Activated T-helper 9 cell treated with anti-CD3 and anti-CD28 coated beads, Interleukin-2, amount 50 U/mL, for 16 hours (primary cell): ENCODE results near the gene GP5.

ENCODE experiments used
- DNase-seq: peaks from one replicate; pipeline ENCODE4 v3.0.0-alpha.2; 2020; ENCODE audit warnings: low read depth

The GP5 gene, protein sequence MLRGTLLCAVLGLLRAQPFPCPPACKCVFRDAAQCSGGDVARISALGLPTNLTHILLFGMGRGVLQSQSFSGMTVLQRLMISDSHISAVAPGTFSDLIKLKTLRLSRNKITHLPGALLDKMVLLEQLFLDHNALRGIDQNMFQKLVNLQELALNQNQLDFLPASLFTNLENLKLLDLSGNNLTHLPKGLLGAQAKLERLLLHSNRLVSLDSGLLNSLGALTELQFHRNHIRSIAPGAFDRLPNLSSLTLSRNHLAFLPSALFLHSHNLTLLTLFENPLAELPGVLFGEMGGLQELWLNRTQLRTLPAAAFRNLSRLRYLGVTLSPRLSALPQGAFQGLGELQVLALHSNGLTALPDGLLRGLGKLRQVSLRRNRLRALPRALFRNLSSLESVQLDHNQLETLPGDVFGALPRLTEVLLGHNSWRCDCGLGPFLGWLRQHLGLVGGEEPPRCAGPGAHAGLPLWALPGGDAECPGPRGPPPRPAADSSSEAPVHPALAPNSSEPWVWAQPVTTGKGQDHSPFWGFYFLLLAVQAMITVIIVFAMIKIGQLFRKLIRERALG

DNA sequence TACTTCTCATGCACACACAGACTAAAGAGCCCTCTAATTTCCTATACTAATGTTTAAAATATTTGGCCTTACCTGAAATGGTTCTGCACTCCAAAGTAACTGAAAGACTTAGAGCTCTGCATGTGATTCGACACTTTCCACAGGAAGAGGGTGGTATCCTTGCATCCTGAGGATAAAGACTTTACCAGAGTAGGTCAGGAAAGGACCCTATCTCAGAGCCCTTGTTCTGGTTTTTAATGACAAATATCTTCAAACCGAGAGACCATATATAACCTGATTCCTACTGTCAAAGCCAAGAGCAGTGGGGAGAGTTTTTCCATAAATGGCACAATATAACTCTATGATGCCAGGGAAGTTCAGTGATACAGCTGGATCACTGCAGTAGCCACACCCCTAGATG is at the start of gene GP5:
Gene GP5, minus strand, starts transcription at position 101 of the 400 bp plus-strand sequence. CDS start 984 bp downstream, outside the sequence.
- DNase-seq = no peak

DNA sequence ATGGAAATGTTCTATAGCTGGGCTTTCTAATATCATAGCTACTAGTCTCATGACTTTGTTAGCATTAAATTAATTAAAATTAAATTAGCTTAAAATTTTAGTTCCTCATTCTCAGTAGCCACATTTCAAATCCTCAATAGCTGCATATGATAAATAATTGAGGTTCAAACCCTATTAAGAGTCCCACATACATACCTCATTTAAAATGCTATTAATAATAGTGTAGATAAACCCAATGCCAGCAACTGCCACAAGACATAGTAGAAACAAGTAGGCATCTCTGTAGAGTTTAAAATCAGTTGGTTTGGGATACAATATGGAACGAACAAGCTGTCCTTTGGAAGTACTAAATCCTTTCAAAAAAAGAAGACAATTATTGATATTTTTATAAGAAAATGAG is 48.6 kb upstream of the GP5 start:
- DNase-seq = no peak

DNA sequence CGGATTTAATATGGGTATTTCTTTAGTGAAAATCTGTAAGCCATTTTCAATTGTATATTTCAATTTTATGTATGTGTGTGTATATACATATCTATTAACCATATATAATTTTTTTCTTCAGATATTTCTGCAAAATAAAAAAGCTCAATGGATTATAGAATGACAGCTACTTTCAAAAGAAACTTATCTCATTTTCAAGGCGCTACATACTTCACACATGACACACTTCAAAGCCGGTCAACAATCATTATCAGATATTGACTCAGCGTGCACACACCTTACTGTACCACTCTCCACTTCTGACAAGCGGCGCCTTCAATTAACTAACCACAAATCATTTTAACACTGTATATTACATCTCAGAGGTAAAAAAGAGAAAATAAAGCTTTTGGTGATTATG is 48.1 kb upstream of the GP5 start:
- DNase-seq = no peak

DNA sequence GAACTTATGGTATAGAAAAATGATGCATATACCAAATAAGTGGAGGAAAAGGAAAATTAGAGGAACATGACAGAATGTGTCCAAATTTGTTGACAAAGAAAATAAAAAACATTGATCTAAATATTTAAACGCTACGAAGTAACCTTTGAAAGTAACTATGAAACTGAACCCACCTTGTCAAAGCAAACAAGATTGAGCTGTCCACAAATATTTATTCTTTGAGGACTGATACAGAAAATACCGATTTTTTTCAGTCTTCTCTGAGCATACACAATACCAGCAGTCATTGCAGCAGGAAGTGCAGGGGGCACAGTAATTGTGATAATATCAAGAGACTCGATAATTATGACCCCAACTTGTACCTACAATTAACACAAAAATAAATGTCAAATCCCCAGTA is 47.7 kb upstream of the GP5 start:
- DNase-seq = no peak

DNA sequence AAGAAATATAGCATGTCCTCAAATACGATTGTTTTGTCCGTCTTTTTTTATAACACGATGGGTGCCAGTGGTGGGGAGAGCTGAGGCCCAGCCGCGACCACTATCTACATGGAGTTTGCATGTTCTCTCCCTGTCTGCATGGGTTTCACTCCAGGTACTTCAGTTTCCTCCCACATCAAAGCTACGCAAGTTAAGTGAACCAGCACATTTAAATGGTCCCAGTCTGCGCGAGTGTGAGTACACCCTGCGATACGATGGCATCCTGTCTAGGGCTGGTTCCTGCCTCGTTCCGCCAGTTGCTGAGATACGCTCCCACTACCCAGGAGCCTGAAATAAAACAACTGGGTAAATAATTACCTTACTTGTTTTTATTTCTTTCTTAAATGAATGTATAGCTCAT is 47.1 kb upstream of the GP5 start:
- DNase-seq = no peak

DNA sequence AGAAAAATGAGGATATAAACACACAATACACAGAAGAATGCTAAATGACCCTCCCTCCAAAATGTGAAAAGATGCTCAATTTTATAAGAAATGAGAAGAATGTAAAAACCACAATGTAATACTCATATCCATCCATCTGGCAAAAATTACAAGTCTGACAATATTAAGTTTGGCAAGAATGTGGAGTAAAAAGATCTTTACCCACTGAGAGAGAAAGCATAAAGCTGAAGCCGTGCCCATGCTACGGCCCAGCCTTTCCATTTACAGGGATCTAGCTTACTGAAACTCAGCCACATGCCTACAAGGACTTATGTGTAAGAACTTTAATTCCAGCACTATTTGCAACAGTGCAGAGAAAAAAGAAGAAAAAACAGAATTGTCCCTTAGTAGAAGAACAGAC is 44.8 kb upstream of the GP5 start:
- DNase-seq = no peak

DNA sequence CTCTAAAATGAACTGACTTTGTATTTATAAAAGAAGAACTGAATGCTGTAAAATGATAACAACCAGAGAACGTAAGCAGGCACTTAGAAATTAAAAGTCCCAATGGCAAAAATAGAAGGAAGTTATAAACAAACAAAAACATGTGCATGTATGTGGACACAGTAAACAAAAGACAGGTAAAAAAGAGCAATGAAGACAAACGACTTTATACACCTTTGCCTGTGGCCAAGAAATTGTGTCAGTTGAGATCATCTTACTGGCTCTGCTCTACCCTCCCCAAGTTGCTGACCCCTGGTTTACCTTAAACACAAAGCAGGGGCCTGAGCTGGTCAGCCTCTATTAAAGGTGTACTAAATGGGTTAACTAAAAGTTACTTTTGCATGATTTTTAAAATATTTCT is 41.7 kb upstream of the GP5 start:
- no peak for DNase-seq

DNA sequence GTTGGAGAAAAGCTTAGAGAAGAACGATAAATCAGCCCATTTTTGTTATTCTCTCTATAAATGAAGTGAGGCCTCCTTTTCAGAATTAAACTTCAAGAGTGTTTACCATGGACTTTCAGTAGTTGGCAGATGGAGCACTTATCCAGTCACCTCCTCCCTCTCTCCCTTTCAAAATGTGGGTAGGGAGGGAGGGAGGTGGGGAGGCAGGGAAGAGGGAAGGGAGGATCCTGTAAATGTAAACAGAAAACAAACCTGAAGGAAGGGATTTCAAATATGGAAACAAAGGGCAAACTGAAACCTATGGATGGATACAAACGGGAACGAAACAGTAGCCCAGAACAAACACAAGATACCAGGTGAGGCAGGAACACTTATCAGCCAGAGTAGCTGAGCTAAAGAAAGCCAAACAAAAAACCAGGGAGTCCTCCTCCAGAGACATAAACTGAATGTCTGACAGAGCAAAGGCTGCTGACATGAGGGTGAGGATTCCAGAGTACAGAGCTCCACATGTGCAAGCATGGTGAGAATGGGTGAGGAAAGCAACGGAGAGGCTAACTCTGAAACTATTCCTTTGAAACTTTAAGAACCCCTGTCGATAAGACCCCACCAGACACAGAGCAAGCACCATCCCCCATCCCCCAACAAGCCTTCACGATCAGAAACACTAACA is 41.0 kb upstream of the GP5 start:
- DNase-seq = no peak

DNA sequence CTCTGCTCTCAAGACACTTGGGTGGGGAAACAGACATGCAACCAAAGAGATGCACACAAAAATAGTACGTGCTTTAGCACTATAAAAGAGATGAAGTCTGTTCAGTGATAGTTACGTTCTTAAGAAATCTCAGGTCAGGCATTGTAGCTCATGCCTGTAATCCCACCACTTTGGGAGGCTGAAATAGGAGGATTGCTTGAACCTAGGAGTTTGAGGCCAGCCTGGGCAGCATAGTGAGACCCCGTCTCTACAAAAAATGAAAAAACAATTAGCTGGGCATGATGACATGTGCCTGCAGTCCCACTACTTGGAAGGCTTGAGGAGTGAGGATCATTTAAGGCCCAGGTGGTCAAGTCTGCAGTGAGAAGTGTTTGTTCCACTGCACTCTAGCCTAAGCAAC is 35.4 kb upstream of the GP5 start:
- DNase-seq = no peak

DNA sequence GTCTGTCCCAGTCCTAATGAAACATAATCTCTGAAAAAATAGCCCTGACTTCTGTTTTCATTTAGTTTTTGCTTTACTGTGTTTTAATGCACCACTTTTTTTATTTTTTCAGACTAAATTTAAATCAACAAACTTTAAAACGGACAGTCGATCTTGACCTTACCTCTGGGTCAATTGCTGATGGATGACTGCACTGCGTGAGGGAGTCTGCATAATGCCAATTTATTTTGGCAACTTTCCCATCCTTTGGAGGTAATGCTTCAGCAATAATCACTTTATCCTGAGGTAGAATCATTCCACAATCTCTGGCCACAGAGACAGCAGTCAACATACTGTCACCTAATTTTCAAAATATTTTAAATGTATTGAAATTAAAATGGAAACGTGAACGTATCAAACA is 32.5 kb upstream of the GP5 start:
- no peak for DNase-seq

DNA sequence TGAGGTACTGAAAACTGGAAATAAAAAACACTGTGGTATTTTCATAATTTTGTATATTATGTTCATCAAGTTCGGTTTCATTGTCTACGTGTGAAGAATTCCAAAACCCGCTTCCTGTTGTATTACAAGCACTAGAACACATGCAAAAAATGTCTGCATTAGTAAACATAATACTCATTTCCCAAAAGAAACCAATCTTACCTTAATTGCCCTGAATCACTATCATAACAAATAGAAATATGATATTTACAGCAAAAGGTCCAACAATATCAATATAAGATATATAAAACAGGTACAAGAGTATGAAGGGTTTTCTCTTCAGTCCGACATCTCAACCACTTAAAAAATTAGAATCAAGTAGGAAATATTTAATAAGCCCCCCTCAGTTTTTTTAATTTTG is 26.3 kb upstream of the GP5 start:
- DNase-seq = no peak

DNA sequence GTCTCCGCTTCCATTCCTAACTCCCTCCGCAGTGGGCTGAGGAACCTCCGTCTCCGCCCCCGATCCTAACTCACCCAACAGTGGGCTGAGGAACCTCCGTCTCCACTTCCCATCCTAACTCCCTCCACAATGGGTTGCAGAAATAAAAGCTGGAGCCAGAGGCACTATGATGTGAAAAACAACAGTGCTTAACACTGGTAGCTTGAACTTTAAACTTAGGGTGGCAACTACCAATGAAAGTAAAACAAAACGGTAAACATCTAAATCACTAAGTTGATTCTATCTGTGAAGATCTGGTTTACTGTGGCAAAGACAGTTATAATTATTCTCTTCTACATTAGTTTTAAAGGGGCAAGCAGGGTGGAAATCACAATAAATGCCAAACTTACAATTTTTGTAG is 25.9 kb upstream of the GP5 start:
- DNase-seq = no peak

DNA sequence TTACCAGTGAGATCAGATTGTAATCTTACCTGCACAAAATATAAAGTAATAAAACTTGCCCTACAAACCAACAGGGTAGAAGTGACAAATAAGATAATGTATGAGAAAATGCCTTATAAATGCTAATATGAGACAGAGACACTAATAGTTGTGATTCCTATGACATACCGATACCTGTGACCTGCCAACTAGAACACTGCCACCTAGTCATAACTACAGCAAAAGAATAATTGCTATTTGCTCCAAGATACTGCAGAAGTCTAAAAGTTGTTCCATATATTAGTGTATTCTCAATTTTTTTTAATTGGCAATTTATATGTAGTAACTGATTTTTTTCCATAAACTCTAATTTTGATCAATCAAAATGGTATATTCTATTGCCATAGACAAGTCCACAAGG is 25.3 kb upstream of the GP5 start:
- no peak for DNase-seq

DNA sequence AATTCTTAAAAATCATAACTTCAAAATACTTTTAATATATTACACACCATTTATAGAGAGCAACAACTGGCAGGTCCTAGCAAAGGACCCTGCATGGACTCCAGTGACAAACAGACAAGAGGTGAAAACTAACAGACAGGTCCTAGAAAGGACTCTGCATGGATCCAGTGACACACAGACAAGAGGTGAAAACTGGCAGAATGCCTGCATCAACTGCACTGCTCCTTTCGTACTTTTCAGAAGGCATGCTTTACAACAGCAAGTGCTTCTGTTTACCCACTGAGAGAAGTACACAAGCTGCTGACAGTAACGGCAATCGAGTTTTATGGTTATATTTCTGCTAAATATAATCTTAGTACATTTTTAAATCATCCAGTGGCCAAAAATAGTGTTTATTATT is 24.3 kb upstream of the GP5 start:
- no peak for DNase-seq

DNA sequence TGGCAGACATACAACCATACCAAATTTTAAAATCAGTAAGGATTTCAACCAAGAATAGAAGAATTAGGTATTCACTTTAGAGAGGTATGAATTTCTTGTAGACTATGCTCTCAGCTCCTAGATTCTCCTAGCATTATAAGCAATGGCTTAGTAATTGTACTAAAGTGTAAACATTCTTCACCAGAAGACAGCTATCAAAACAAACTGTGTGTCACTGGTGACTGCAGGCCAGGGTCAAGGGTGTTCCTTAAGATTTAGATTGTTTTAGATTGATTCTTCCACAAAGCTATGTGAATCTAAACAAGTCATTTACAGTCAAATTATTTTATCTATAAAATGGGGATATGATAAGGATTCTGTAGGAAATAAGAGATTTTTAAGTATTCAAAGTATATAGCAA is 23.1 kb upstream of the GP5 start:
- no peak for DNase-seq

DNA sequence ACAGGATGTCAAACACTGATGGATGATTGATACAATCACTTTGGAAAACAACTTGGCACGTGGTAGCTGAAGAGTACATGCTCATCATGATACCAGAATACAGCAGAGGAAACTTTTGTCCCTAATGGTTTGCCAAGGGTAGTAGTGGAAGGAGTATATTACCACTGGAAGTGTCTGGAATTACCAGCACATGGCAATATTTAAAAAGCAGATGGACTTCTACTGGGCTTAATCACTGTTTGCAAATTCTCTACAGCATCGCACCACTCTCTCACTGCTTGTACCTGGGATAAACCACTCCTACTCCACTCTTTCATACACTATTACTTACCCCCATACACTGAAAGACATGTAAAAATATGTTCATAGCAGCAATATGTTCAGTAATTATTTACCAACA is 19.6 kb upstream of the GP5 start:
- no peak for DNase-seq

DNA sequence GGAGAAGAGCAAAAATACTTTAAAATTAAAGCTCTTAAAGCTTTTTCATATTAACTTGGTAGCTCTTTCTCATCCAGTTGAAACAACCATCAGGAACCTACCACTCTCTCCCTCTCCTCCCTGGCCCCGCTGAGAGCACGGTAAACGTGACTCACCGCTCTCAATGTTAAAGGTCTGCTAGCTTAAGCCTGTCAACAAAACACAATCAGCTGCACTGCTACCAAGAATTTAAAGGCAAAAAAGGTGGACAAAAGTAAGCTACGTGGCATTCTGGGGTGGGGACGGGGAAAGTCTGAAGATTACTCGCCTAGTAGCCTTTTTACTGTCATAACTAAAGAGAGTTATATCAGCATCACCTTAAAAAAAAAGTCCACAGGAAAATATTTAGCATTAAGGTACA is 8.4 kb upstream of the GP5 start:
- DNase-seq = no peak

DNA sequence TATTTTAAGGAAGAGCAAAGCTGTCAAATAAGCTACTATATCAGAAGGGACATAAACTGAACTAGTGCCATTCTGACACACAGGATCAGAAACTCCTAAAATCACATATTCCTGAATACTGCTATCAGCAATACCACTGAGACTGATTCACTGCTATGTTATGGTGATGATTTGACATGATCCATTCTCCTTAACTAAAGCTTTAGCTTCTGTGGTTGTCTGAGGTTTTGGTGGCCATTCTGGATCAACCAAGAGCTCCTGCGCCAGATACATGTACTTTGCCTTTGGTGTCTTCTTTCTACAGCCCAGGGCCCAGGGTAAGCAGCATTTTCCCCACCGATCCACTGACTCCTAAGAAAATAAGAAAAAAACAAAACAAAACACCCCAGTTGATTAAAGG is 6.7 kb upstream of the GP5 start:
- DNase-seq = no peak

DNA sequence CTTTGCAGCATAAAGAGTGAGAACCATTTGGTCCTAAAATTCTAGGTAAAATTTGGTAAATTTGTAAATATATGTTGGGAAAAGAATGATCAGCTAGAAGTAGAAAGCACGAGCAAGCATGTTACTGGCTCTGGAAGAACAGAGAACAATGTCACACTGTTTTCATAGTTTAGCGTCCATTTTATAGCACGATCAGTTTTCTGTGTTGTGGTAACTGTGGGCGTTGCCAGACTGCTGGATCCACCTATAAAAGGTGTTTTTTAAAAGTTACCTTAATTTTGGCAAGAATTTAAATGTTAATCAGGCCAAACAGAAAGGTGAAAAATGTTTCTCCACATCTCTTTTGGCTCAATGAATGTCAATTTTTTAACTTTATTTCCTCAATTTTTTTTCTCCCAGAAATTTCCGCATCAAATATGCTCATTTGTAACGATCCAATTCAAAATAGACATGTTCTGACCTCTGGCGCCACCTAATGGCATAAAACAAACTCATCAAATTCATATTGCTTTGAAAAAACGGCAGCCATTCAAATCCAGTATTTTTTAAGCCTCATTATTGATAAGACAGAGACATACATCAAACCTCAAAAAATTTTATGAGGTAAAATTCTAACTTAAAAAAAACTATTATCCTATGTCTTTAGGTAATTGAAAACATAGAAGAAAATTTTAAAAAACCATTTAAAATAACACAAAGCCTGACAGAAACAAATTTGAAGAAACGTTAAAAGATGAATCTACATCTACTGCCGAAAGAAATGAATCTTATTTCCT is 5.5 kb upstream of the GP5 start:
- no peak for DNase-seq

DNA sequence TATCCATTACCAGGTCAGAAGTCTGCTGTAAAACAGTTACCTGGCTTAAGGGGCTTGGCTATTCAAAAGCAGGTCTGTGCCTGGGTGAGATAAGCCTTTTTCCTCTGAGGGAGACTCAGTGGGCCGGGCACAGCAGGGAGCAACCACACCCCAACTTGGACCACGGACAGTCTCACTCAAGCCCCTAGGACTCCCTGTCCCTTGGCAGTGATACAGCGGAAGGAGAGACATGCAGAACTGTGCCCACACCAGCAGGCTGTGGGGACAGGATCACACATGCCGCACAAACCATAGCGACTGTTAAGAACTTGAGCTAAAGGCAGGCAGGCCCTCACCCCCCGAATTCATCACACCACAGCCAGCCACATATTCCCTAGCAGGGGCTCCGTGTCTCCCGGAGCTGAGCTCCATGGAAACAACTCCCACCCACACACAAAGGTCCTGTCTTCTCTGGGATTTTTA is 2.8 kb upstream of the GP5 start:
- DNase-seq = no peak

DNA sequence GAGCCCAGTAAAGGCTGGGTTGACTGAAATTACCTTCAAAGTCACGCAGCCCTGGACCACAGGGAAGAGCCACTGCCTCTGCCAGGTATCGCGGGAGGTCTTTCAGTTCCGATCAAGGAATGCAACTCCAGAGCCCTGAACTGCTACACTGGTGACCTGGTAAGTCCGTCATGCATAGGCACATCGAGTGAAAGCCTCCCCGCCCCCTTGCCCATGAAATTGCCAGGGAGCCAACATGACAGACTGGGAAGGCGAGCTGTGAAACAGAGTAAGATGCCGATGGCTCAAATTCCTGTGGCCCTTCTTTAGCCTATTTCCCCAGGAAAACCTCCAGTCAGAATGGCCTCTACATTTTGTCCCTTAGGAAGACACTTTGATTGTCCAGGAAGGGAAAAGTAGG is 2.3 kb upstream of the GP5 start:
- no peak for DNase-seq

DNA sequence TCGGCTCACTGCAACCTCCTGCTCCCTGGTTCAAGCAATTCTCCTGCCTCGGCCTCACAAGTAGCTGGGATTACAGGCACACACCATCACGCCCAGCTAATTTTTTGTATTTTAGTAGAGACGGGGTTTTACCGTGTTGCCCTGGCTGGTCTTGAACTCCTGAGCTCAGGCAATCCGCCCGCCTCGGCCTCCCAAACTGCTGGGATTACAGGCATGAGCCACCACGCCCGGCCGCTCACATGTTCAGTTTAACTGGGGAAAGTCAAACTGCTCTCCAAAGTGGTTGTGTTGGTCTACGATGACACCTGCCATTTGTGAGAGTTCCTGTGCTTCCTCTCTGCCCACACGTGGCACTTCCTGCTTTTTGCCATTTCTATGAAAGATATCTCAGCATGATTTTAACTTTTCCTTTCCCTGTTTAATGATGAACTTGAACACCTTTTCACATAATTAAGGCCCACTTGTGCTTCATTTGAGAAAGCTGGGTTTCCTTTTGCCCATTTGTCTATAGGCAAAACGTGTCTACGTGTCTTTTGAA is 877 bp upstream of the GP5 start:
- DNase-seq = no peak
